ENCODE data around the gene MS4A18. TPM values are rescaled to one million over a fixed set of nuclear protein-coding genes. Genes with fewer than 3 reads are reported as not detected.

Gene MS4A18
- total and polyA plus RNA-seq, 10 of the 15 experiments (the other 5 are each of a cell fraction or from before 2014, with no cell fraction given): not detected

DNA sequence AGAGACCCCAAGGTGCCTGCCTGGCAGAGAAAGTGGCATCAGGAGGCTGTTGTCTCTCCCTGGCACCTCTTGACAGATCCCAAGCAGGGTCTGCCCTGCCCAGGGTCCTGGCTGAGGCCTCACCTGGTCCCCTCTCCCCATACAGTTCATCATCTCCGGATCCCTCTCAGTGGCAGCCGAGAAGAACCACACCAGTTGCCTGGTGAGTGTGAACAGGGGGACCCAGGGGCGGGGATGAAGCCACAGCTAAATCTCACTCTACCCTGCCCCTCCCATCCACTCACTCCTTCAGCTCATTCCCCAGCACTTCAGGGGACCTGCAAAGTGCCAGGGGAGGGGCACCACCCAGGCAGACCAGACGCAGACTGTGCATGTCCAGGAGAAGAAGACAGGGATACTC, 46.6 kb downstream of the MS4A18 start (continued):
- TF ChIP-seq, protein P1, sequence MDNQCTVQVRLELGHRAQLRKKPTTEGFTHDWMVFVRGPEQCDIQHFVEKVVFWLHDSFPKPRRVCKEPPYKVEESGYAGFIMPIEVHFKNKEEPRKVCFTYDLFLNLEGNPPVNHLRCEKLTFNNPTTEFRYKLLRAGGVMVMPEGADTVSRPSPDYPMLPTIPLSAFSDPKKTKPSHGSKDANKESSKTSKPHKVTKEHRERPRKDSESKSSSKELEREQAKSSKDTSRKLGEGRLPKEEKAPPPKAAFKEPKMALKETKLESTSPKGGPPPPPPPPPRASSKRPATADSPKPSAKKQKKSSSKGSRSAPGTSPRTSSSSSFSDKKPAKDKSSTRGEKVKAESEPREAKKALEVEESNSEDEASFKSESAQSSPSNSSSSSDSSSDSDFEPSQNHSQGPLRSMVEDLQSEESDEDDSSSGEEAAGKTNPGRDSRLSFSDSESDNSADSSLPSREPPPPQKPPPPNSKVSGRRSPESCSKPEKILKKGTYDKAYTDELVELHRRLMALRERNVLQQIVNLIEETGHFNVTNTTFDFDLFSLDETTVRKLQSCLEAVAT (IDR thresholded peaks at IDR 0.05): no peak
- TF ChIP-seq CREB1 (IDR thresholded peaks at IDR 0.05; ENCODE audit: low read depth): no peak

DNA sequence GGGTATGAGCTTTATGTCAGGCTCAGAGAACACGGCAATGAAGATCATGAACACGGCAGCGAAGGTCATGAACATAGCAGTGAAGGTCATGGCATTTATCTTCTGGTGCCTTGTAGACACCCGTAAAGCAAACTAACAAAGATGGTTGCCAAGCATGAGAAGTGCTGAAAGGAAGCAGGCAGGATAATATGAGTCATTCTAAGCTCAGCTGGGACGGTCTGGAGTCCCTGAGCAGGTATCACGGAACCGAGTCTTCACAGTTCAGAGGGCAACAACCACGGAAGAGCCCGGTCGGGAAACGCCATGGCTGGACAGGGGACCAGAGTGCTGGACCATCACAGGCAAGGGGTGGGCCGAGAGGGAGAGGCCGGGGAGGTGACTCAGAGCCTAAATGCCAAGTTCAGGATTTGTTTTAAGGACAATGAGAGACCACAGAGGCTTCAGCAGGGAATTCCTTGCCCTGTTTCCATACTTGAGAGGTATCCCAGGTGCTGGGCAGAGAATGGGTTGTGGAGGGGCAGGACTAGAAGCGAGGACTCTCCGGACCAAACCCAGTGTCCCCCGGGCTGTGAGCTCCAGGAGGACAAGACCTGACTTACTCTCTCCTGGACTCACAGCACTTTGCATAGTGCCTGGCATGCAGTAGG, 47.5 kb downstream of the MS4A18 start:
- DNase-seq (ENCODE audit: low read depth, low spot score): no peak
- H3K4me1 ChIP-seq (ENCODE audit: control insufficient read depth, insufficient read depth, low read length): peaks cover 11% of the 10 kb centered on the region
- no peak overlapping the region; the same call in 1 of the 2 replicates for H3K4me2 ChIP-seq (ENCODE audit: control insufficient read depth, insufficient read depth)
- no peaks in the 10 kb centered on the region for H3K79me2 ChIP-seq (ENCODE audit: control insufficient read depth, insufficient read depth, low read length)
- in situ Hi-C loops (cut with MboI) (loop anchor here (5.0 to 25.0 kb wide), 2 partner anchors 120 to 1585 kb away; no protein-coding TSS in a partner anchor), intact Hi-C loops (cut with micrococcal nuclease; ENCODE audit: unreplicated experiment) (no loop called here)
- no peaks in the 10 kb centered on the region; the same call in 1 of the 2 replicates for H4K20me1 ChIP-seq (ENCODE audit: control insufficient read depth, insufficient read depth)
- WGBS (ENCODE audit: insufficient coverage, insufficient replicate concordance, low lambda C conversion rate, missing lambda C conversion rate): 34% methylated on average over 16 of the region's 16 CpGs
- ChIA-PET RAD21 (ENCODE audit: unreplicated experiment) (interaction anchor here (0.7 to 8.4 kb wide), 3 partner anchors 8 to 72 kb away, joined by 3 to 119 read pairs (median 5); partner anchors contain the start of gene MS4A8), SMC1A (ENCODE audit: uncharacterized antibody, unreplicated experiment) (interaction anchor here (1.5 to 12.5 kb wide), 2 partner anchors 8 to 127 kb away, joined by 4 to 143 read pairs; no protein-coding TSS in a partner anchor), CTCF (interaction anchor here (1.1 to 4.1 kb wide), 6 partner anchors 9 to 507 kb away, joined by 3 to 26 read pairs (median 4); no protein-coding TSS in a partner anchor), POLR2A (interaction anchor here (0.5 to 1.0 kb wide), 3 partner anchors 8 to 1913 kb away, joined by 3 to 4 read pairs (median 3); no protein-coding TSS in a partner anchor)
- peak; percentile 28 for ATAC-seq
- H2AFZ ChIP-seq (ENCODE audit: control insufficient read depth, low read depth, low read length): peak overlapping the region; percentile 72
- H3K27me3 ChIP-seq (replicated peaks in 1 of 2; ENCODE audit: control insufficient read depth in 2 of 2, insufficient read depth in 2 of 2, low read length in 1 of 2): no peaks in the 10 kb centered on the region
- no peak overlapping the region for H3K9ac ChIP-seq (ENCODE audit: control insufficient read depth, insufficient read depth, low read length)
- H3K4me3 ChIP-seq: no peak overlapping the region
- BruUV-seq (replicated peaks): no TSS peak
- H3K36me3 ChIP-seq (ENCODE audit: control insufficient read depth in 2 of 2, insufficient read depth in 2 of 2, low read length in 1 of 2): no peaks in the 10 kb centered on the region
- H3K27ac ChIP-seq (ENCODE audit: control insufficient read depth, insufficient read depth): no peak overlapping the region
- no peaks in the 10 kb centered on the region; the same call in 2 of the 3 replicates for H3K9me3 ChIP-seq (replicated peaks; ENCODE audit: control insufficient read depth, insufficient read depth, low read length)
- peak; percentile 85 for FAIRE-seq
- TF ChIP-seq WRNIP1 (IDR thresholded peaks at IDR 0.05; ENCODE audit: borderline replicate concordance, low read depth, low read length): no peak
- TF ChIP-seq, protein P2, sequence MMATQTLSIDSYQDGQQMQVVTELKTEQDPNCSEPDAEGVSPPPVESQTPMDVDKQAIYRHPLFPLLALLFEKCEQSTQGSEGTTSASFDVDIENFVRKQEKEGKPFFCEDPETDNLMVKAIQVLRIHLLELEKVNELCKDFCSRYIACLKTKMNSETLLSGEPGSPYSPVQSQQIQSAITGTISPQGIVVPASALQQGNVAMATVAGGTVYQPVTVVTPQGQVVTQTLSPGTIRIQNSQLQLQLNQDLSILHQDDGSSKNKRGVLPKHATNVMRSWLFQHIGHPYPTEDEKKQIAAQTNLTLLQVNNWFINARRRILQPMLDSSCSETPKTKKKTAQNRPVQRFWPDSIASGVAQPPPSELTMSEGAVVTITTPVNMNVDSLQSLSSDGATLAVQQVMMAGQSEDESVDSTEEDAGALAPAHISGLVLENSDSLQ (IDR thresholded peaks at IDR 0.05): no peak
- TF ChIP-seq POU2F2 (IDR thresholded peaks at IDR 0.05; ENCODE audit: borderline replicate concordance, low read depth, low read length): no peak
- no peak for TF ChIP-seq SUPT20H (IDR thresholded peaks at IDR 0.05; ENCODE audit: borderline replicate concordance, control insufficient read depth, low read depth, low read length)
- TF ChIP-seq, protein P3, sequence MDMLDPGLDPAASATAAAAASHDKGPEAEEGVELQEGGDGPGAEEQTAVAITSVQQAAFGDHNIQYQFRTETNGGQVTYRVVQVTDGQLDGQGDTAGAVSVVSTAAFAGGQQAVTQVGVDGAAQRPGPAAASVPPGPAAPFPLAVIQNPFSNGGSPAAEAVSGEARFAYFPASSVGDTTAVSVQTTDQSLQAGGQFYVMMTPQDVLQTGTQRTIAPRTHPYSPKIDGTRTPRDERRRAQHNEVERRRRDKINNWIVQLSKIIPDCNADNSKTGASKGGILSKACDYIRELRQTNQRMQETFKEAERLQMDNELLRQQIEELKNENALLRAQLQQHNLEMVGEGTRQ (IDR thresholded peaks at IDR 0.05; ENCODE audit: borderline replicate concordance, low read depth, low read length): no peak
- TF ChIP-seq NR2F1 (conservative IDR thresholded peaks at IDR 0.05): no peak
- no peak for TF ChIP-seq CREM (IDR thresholded peaks at IDR 0.05; ENCODE audit: low read depth)
- TF ChIP-seq EP300 (IDR thresholded peaks at IDR 0.05; ENCODE audit: borderline replicate concordance in 1 of 2, control insufficient read depth in 1 of 2, low read depth in 2 of 2, low read length in 2 of 2): no peak
- no peak for TF ChIP-seq NBN (IDR thresholded peaks at IDR 0.05)
- TF ChIP-seq, protein P4, sequence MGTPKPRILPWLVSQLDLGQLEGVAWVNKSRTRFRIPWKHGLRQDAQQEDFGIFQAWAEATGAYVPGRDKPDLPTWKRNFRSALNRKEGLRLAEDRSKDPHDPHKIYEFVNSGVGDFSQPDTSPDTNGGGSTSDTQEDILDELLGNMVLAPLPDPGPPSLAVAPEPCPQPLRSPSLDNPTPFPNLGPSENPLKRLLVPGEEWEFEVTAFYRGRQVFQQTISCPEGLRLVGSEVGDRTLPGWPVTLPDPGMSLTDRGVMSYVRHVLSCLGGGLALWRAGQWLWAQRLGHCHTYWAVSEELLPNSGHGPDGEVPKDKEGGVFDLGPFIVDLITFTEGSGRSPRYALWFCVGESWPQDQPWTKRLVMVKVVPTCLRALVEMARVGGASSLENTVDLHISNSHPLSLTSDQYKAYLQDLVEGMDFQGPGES (IDR thresholded peaks at IDR 0.05): no peak
- TF ChIP-seq SMAD5 (IDR thresholded peaks at IDR 0.05; ENCODE audit: low read depth): no peak
- TF ChIP-seq, protein P5, sequence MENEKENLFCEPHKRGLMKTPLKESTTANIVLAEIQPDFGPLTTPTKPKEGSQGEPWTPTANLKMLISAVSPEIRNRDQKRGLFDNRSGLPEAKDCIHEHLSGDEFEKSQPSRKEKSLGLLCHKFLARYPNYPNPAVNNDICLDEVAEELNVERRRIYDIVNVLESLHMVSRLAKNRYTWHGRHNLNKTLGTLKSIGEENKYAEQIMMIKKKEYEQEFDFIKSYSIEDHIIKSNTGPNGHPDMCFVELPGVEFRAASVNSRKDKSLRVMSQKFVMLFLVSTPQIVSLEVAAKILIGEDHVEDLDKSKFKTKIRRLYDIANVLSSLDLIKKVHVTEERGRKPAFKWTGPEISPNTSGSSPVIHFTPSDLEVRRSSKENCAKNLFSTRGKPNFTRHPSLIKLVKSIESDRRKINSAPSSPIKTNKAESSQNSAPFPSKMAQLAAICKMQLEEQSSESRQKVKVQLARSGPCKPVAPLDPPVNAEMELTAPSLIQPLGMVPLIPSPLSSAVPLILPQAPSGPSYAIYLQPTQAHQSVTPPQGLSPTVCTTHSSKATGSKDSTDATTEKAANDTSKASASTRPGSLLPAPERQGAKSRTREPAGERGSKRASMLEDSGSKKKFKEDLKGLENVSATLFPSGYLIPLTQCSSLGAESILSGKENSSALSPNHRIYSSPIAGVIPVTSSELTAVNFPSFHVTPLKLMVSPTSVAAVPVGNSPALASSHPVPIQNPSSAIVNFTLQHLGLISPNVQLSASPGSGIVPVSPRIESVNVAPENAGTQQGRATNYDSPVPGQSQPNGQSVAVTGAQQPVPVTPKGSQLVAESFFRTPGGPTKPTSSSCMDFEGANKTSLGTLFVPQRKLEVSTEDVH (IDR thresholded peaks at IDR 0.05; ENCODE audit: low read depth, partially characterized antibody): no peak
